Activated CD4-positive, alpha-beta T cell treated with anti-CD3 and anti-CD28 coated beads, Interleukin-2, Interleukin-4, amounts not matched to agents 100 ng/mL and 50 ng/mL, durations not matched to agents 16 hours and 8 hours (primary cell): Measurements from ENCODE around the gene NSMCE3.

ENCODE experiments used
- DNase-seq: peaks from one replicate; pipeline ENCODE4 v3.0.0-alpha.2; 2020; ENCODE audit warnings: low spot score

The NSMCE3 gene

DNA sequence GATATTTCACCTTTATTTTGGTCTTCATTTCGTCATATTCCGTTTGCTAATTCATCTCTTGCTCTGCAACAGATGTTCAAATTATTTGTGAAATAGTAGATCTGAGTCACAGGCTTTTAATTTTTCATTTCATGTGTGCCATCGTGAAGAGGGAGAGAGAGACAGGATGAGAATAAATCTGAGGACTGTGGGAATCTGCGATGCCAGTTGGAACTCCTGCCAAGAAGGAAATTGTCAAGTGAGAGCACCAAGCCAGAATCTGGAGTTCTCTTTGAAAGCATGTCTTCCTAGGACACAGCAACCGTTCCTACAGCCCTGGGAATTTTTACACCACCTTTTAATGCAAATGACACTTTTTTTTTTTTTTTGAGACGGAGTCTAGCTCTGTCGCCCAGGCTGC lies 48.8 kb downstream of the NSMCE3 start:
- DNase-seq: no peak

DNA sequence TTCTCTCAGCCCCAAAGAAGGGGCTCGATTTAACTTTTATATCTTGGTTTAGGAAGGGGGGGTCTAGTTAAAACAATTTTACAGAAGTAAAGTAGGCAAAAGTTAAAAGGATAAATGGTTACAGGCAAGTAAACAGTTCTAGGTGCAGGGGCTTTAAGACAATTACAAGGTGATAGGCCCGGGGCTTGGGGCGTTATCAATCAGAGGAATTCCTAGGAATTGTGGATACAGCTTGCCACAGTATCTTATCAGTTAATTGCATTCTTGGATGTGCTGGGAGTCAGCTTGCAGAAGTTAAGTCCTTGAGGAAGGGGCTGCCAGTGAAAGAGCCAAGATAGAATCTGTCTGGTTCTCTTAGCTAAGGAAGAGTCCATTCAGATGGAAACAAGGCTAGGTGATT lies 52.7 kb downstream of the NSMCE3 start:
- no peak for DNase-seq
